ENCODE measurements around the gene SLC22A17. TPM values are rescaled to one million over a fixed set of nuclear protein-coding genes. Genes with fewer than 3 reads are reported as not detected.

Gene SLC22A17
- total and polyA plus RNA-seq, 2 of the 13 experiments (the other 11 are each of a cell fraction or from before 2014, with no cell fraction given): 0.95 to 1.1 TPM

GRCh38 chr14:23301969-23302289 is 50.8 kb downstream of the SLC22A17 start (continued):
- TF ChIP-seq NFIB (CRISPR knock-in tag; IDR thresholded peaks at IDR 0.05; ENCODE audit: borderline replicate concordance): peak; percentile 75; the same call in 1 of the 2 replicates
- TF ChIP-seq ZNF850 (CRISPR knock-in tag; conservative IDR thresholded peaks at IDR 0.05): no peak
- TF ChIP-seq ZNF781 (CRISPR knock-in tag; IDR thresholded peaks at IDR 0.05; ENCODE audit: borderline replicate concordance, not compliant biosample characterization): peak; percentile 98
- TF ChIP-seq GMEB2 (CRISPR knock-in tag; IDR thresholded peaks at IDR 0.05; ENCODE audit: low read depth): no peak
- TF ChIP-seq DPF2 (CRISPR knock-in tag; IDR thresholded peaks at IDR 0.05; ENCODE audit: borderline replicate concordance, low read depth): no peak
- TF ChIP-seq DRAP1 (CRISPR knock-in tag; IDR thresholded peaks at IDR 0.05): peak; percentile 84
- TF ChIP-seq POLR2AphosphoS2 (IDR thresholded peaks at IDR 0.05; ENCODE audit: low read depth, low read length): no peak
- peak; percentile 97 for TF ChIP-seq CBX1 (IDR thresholded peaks at IDR 0.05; ENCODE audit: low read depth)
- TF ChIP-seq POLR2A (IDR thresholded peaks at IDR 0.05; ENCODE audit: insufficient read depth in 1 of 2, low read depth in 2 of 2, low read length in 2 of 2): peak in 1 of 2 experiments; percentile 97; a peak in 2 of 4 replicates
- TF ChIP-seq ZNF530 (CRISPR knock-in tag; IDR thresholded peaks at IDR 0.05; ENCODE audit: low read depth): no peak
- peak; percentile 97; the same call in 1 of the 2 replicates for TF ChIP-seq ZNF570 (CRISPR knock-in tag; IDR thresholded peaks at IDR 0.05; ENCODE audit: borderline replicate concordance)
- no peak; the same call in 1 of the 2 replicates for TF ChIP-seq ZNF205 (CRISPR knock-in tag; IDR thresholded peaks at IDR 0.05)
- peak; percentile 49; the same call in 1 of the 2 replicates for TF ChIP-seq FOXO1 (CRISPR knock-in tag; IDR thresholded peaks at IDR 0.05)
- no peak; the same call in none of the 2 replicates for TF ChIP-seq PAXIP1 (CRISPR knock-in tag; conservative IDR thresholded peaks at IDR 0.05)
- peak; percentile 97 for TF ChIP-seq KLF6 (CRISPR knock-in tag; IDR thresholded peaks at IDR 0.05)
- TF ChIP-seq ZNF180 (CRISPR knock-in tag; IDR thresholded peaks at IDR 0.05; ENCODE audit: borderline replicate concordance, low read depth): peak; percentile 31; the same call in 1 of the 2 replicates
- TF ChIP-seq ZNF343 (CRISPR knock-in tag; IDR thresholded peaks at IDR 0.05): peak; percentile 87; the same call in 1 of the 2 replicates
- peak; percentile 99 for TF ChIP-seq MTERF4 (CRISPR knock-in tag; IDR thresholded peaks at IDR 0.05)
- peak; percentile 94; the same call in 1 of the 2 replicates for TF ChIP-seq ZNF616 (CRISPR knock-in tag; IDR thresholded peaks at IDR 0.05; ENCODE audit: low read depth)
- TF ChIP-seq ZFX (CRISPR knock-in tag; IDR thresholded peaks at IDR 0.05; ENCODE audit: low read depth): peak; percentile 98
- TF ChIP-seq SETDB1 (CRISPR knock-in tag; IDR thresholded peaks at IDR 0.05; ENCODE audit: borderline replicate concordance): no peak
